Ascending aorta (tissue), 2 donors: Measurements from ENCODE around the gene TMTC4. TPM values are rescaled to one million over a fixed set of nuclear protein-coding genes. Genes with fewer than 3 reads are reported as not detected.
"Not testable (repeated sequence)": the region's sequence is repeated elsewhere in the genome, so short reads cannot be mapped to it uniquely, and the experiment has no call there.

Source experiments
- DNase-seq, 2 donors: peaks; one replicate each; pipeline ENCODE4 v3.0.0-alpha.2; 2019; ENCODE audit warnings: low spot score in 2 of 2
- H3K27ac ChIP-seq, 2 donors: fragments of 200-600 bp; sonication (generic); one replicate each; pipeline ENCODE4 v1.5.1; 2016 to 2017; ENCODE audit warnings: mild to moderate bottlenecking in 1 of 2
- H3K27me3 ChIP-seq: fragments of 200-600 bp; sonication (generic); one replicate; pipeline ENCODE4 v1.5.1; 2017
- H3K36me3 ChIP-seq, 2 donors: fragments of 200-600 bp; sonication (generic); one replicate each; pipeline ENCODE4 v1.5.1; 2016
- H3K4me1 ChIP-seq, 2 donors: fragments of 200-600 bp; sonication (generic); one replicate each; pipeline ENCODE4 v1.5.1; 2016 to 2017; ENCODE audit warnings: mild to moderate bottlenecking in 1 of 2
- H3K4me3 ChIP-seq, 2 donors: fragments of 200-600 bp; sonication (generic); one replicate each; pipeline ENCODE4 v1.5.1; 2016 to 2017; ENCODE audit warnings: mild to moderate bottlenecking in 1 of 2
- H3K9me3 ChIP-seq, 2 donors: fragments of 200-600 bp; sonication (generic); one replicate each; pipeline ENCODE4 v1.5.1; 2016
- CTCF ChIP-seq, 3 experiments: fragments of 200-600 bp in 2 of 3; fragments of 450-650 bp in 1 of 3; sonication (generic) in 2 of 3; IDR thresholded peaks; one replicate each; pipeline ENCODE4 v1.5.1; 2016 to 2019; ENCODE audit warnings: antibody characterized with exemption in 3 of 3, mild to moderate bottlenecking in 1 of 3, moderate library complexity in 1 of 3
- intact Hi-C: fragments of 100-400 bp; cut with DNase I; formaldehyde crosslinking; loops from one replicate; pipeline ENCODE4 v1.15.1; 2023
- total RNA-seq: library from RNA; depleted of rRNA; stranded (reverse); fragments of >200 nt; gene quantifications from one replicate; pipeline ENCODE4 v1.1.0, GENCODE V29; 2016

The TMTC4 gene
- total RNA-seq, 1 donor from 2014 or later = 11.5 TPM

GRCh38 chr13:100619940-100620339, 54.7 kb downstream of the TMTC4 start:
- no peak for DNase-seq
- no peak for TF ChIP-seq CTCF (IDR thresholded peaks at IDR 0.05)
- Histone ChIP-seq H3K9me3 (no peaks in the 10 kb centered on the region), H3K4me1 (no peaks in the 10 kb centered on the region), H3K4me3 (no peak overlapping the region), H3K27me3 (no peaks in the 10 kb centered on the region), H3K27ac (no peak overlapping the region), H3K36me3 (peaks cover 0 to 21% of the 10 kb centered on the region in 2 donors)
- intact Hi-C loops = no loop called here

GRCh38 chr13:100618897-100619296, 55.7 kb downstream of the TMTC4 start:
- H3K4me3 ChIP-seq, H3K27ac ChIP-seq, H3K27me3 ChIP-seq, H3K9me3 ChIP-seq, H3K4me1 ChIP-seq, DNase-seq, intact Hi-C loops: not testable (repeated sequence)
- H3K36me3 ChIP-seq = peaks cover 0 to 15% of the 10 kb centered on the region in 2 donors

GRCh38 chr13:100613031-100613430, 61.6 kb downstream of the TMTC4 start:
- Histone ChIP-seq H3K4me3 (no peak overlapping the region), H3K4me1 (no peaks in the 10 kb centered on the region), H3K9me3 (no peaks in the 10 kb centered on the region), H3K27ac (no peak overlapping the region), H3K27me3 (no peaks in the 10 kb centered on the region), H3K36me3 (peaks cover 0 to 9% of the 10 kb centered on the region in 2 donors)
- no peak for TF ChIP-seq CTCF (IDR thresholded peaks at IDR 0.05)
- intact Hi-C loops = no loop called here
- DNase-seq = no peak

GRCh38 chr13:100611678-100612492, 62.7 kb downstream of the TMTC4 start:
- no peak for TF ChIP-seq CTCF (IDR thresholded peaks at IDR 0.05)
- no peak overlapping the region for H3K4me3 ChIP-seq
- intact Hi-C loops = no loop called here
- peaks cover 0 to 9% of the 10 kb centered on the region in 2 donors for H3K36me3 ChIP-seq
- DNase-seq = no peak
- no peaks in the 10 kb centered on the region for H3K4me1 ChIP-seq
- no peaks in the 10 kb centered on the region for H3K9me3 ChIP-seq
- no peaks in the 10 kb centered on the region for H3K27me3 ChIP-seq
- no peak overlapping the region for H3K27ac ChIP-seq

GRCh38 chr13:100610391-100611347, 63.9 kb downstream of the TMTC4 start:
- H3K4me3 ChIP-seq = no peak overlapping the region
- no peak overlapping the region for H3K27ac ChIP-seq
- no peaks in the 10 kb centered on the region for H3K9me3 ChIP-seq
- intact Hi-C loops = no loop called here
- no peak for TF ChIP-seq CTCF (IDR thresholded peaks at IDR 0.05)
- no peaks in the 10 kb centered on the region for H3K4me1 ChIP-seq
- no peaks in the 10 kb centered on the region for H3K27me3 ChIP-seq
- no peak for DNase-seq
- H3K36me3 ChIP-seq = peaks cover 0 to 9% of the 10 kb centered on the region in 2 donors

GRCh38 chr13:100608906-100609305, 65.7 kb downstream of the TMTC4 start:
- H3K36me3 ChIP-seq = peaks cover 0 to 9% of the 10 kb centered on the region in 2 donors

More at GRCh38 chr13:100608906-100609305, 65.7 kb downstream of the TMTC4 start:
- TF ChIP-seq CTCF (IDR thresholded peaks at IDR 0.05) = no peak
- Histone ChIP-seq H3K9me3 (no peaks in the 10 kb centered on the region), H3K27ac (no peak overlapping the region), H3K27me3 (no peaks in the 10 kb centered on the region), H3K4me1 (no peaks in the 10 kb centered on the region), H3K4me3 (no peak overlapping the region)
- intact Hi-C loops = no loop called here
- DNase-seq = no peak
